Breast epithelium (tissue), 3 donors: ENCODE measurements around the gene EIPR1.

ENCODE experiments used
- POLR2A ChIP-seq: fragments of 450-650 bp; IDR thresholded peaks from one replicate; pipeline ENCODE4 v1.6.1; 2016; ENCODE audit warnings: antibody characterized with exemption, mild to moderate bottlenecking, moderate library complexity
- TF ChIP-seq, protein P1 (sequence below), 3 donors: fragments of 450-650 bp; IDR thresholded peaks; one replicate each; pipeline ENCODE4 v1.5.1; 2016 to 2017; ENCODE audit warnings: antibody characterized with exemption in 3 of 3, mild to moderate bottlenecking in 3 of 3, moderate library complexity in 3 of 3

DNA sequence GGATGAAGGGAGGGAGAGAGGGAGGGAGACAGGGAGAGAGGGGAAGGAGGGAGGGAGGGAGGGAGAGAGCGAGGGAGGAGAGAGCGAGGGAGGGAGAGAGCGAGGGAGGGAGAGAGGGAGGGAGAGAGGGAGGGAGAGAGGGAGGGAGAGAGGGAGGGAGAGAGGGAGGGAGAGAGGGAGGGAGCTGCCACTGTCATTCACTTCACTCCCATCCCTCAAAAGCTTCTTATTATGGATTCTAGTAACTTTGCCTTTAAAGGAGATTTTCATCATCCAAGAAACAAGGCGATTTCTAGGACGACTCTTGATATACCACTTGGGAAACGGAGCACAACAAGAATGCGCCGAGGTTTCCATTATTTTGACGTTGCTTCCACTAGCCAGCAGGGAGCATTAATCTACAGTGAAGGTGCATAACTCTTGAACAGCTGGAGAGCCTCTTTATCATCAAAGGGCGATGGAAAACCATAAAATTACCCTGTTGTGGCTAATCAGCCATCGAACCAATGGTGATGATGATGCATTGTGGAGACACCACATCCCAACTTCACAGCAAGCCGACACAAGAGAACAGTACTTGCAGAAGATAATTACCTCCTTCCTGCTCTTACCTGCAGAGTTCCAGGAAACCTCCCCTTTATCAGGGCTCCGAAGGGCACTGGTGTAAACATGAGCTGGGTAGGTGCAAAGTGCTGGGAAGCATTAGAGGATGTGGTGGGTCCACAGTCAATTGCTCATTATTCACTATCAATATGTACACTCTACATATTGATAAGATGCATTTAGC, 130.5 kb downstream of the EIPR1 start:
- TF ChIP-seq, protein P1, sequence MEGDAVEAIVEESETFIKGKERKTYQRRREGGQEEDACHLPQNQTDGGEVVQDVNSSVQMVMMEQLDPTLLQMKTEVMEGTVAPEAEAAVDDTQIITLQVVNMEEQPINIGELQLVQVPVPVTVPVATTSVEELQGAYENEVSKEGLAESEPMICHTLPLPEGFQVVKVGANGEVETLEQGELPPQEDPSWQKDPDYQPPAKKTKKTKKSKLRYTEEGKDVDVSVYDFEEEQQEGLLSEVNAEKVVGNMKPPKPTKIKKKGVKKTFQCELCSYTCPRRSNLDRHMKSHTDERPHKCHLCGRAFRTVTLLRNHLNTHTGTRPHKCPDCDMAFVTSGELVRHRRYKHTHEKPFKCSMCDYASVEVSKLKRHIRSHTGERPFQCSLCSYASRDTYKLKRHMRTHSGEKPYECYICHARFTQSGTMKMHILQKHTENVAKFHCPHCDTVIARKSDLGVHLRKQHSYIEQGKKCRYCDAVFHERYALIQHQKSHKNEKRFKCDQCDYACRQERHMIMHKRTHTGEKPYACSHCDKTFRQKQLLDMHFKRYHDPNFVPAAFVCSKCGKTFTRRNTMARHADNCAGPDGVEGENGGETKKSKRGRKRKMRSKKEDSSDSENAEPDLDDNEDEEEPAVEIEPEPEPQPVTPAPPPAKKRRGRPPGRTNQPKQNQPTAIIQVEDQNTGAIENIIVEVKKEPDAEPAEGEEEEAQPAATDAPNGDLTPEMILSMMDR (IDR thresholded peaks at IDR 0.05): no peak
- TF ChIP-seq POLR2A: no peak
